Activated CD8-positive, alpha-beta memory T cell treated with anti-CD3 and anti-CD28 coated beads, Interleukin-2, amount 50 U/mL, for 1 hour (primary cell): ENCODE results near the gene LDLRAD4.

Experiments used
- DNase-seq: peaks from one replicate; pipeline ENCODE4 v3.0.0-alpha.2; 2020; ENCODE audit errors: extremely low read depth

The LDLRAD4 gene

DNA sequence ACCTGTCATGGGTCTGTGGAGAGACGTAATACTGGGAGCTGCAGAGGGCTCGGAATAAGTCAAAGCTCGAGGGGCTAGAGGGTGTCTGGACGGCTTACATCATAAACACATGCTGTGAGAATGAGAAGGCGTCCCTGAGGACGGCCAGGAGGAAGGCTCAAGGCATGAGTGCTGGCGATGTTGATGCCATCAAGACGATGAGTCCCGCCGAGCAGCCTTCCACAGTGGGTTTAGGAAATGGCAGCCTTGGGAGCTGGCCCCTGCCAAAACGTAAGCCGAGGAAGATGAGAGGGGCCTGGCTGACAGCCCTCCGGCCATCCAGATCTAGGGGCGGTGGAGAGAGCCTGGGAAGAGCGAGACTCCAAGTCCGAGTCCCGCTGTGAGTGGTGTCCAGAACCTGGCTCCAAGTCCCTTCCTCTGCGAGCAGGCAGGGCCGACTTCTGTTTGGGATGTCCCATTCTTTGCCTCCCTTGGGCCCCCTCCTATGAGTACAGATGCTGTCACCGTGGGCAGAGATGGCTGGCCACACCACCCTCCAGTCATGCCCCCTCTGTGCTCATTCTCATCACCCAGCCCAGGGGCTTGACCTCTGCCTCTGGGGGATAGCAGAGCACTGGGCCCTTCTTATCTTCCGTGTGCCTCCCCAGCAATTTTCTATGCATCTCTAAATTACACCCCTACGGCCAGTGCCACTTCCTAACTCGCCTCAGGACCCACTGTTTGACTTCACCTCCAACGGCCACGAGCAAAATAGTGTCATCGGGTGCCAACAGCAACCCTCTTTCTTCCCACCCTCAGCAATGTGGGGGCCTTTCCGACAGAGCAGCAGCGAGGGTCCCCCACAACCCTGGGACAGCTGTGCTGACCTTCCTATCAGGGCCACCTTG is 332.1 kb downstream of the LDLRAD4 start:
- DNase-seq = no peak

DNA sequence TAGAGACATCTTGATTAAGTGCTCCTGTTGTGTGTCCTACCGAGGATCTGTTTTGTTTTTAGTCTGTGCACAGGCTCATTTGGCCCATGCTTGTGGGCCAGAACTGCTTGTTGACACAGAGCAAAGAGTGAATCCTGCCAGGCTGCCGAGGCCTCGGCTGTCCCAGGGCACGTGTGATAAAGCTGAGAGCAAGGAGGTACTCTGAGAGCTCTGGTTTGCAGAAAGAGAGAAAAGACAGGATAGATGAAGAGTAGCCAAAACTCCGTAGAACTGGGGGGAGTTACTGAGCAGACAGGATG is 332.7 kb downstream of the LDLRAD4 start:
- no peak for DNase-seq

DNA sequence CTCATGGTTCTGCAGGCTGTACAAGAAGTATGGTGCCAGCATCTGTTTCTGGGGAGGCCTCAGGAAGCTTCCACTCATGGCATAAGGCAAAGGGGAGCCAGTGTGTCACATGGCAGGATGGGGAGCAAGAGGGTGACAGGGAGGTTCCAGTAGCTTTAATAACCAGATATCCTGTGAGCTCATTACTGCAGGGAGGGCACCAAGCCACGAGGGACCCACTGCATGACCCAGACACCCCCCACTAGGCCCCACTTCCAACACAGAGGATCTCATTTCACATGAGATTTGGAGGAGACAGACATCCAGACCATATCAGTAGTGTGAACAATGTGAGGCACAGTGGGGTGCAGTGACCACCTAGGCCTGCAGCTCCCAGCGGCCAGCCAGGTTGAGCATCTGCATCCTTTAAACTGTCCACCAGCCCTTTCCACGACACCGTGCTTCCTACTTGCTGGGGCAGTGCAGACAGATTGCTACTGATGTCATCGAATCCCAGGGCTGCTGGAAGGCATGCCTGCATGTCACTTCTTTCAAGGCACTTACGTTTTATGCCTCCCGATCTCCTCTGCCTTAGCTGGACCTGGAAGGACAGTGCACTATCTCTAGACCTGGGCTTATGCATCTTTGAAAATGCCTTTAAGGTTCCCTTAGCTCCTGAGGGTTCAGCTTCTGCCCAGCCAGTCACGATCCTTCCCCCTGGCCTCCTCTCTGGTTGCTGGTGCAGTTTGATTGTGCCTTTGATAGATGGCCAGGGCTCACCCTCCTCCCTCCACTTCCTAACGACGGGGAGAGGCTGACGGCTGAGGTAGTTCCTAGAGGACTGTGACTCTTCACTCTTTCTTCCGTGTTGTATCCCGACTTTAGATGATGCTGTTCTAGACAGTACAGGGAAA is 333.5 kb downstream of the LDLRAD4 start:
- no peak for DNase-seq

DNA sequence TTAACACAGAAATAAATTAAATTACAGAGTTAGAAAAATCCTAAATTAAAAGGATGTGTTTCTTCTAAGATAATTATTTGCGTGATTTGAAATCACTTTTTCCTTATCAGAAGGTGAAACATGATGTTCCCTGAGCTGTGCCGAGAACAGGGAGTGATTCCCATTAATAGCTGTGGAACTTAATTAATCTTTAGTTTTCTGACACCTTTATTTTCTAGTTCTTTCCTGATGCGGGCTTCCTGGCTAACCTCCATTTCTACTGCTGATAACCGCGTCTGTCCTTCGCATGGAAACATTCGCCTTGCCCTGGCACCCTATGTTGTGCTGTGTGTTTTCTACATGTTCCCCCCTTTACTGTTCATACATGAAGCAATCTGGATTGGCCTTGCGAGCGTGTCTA is 334.9 kb downstream of the LDLRAD4 start:
- no peak for DNase-seq

DNA sequence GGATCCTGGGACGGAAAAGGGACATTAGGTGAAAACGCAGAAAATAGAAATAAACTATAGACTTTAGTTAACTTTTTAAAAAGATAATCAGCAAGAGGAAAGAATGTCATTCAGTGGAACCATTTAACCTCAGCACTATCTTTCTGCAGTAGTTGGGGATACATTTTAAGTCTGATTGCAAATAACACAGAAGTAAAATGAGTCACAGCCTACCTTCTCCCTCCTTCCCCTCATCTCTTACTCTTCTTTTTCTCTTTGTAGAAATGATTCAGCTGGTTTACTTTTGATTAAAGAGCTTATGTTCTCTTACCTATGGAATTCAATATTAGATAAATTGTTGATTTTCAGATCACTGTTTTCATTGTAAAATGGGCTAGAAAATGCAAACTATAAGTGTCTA is 336.6 kb downstream of the LDLRAD4 start:
- no peak for DNase-seq

DNA sequence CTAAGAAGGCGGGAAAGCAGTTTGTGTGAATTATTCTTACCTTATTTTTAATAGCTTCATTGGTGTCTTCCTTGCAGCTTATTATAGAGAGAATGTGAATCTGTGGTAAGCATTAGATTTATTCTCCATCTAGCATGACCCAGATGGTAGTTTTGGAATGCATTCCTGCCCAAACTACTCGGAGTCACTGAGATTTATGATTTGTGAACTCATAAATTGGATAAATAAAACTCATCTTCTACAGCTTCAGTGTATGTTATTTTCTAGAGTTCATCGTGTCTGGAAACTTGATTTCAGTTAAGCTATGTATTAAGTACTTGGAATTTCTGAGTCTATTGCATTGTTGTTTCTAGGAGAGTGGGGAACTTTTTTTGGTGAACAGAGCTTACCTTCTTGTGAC is 337.3 kb downstream of the LDLRAD4 start:
- DNase-seq = no peak

DNA sequence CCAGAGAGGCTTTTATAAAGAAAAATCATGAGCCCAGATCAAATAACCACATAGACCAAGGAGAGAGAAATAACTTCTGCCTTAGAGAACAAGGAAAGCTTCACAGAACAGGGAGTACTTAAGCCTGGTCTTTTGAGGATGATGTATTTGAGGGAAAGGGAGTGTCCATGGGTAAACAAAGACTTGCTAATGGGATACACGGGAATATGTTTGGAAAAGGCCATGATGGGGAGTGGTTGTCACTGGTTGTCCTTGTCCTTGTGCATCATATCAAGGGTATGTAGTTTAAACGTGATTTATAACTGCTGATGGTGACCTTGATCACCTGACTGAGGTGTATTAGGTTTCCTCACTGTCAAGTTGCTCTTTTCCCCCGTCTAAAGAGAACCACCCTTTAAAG is 337.9 kb downstream of the LDLRAD4 start:
- DNase-seq = no peak

DNA sequence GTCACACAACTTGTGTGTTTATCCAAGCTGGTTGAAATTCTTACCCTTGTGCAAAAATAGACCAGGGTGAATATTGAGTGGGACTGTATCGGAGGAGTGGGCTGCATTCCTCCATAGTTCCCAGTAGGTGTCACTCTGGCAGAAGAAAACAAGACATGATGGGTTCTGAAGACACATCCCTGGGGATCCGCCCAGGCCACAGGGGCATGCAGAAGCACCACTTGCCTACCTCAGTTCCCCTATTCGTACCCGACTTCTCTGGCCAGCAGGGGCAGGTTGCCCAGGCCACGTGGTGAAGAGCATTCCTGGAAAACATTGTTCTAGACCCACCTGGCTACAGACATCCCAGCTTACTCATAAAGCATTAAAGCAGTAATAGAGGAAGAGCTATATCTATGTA is 339.6 kb downstream of the LDLRAD4 start:
- no peak for DNase-seq

DNA sequence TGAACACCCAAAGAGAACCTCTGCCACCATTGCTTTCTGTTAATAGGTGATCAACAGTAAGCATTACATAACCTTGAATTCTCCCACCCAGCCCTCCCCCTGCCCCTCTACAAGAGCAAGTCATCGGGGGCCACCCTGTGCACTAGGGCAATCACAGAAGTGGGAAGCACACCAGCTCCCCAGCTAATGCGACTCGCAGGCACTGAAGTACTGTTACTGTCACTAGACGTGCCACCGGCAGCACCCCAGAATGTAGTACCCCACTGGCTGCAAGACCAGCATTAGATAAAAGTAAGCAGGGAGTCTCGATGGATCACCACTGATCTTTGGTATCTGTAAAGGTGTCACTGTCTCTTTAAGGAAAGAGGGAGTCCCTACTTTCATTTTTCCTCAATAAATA is 340.2 kb downstream of the LDLRAD4 start:
- DNase-seq = no peak

DNA sequence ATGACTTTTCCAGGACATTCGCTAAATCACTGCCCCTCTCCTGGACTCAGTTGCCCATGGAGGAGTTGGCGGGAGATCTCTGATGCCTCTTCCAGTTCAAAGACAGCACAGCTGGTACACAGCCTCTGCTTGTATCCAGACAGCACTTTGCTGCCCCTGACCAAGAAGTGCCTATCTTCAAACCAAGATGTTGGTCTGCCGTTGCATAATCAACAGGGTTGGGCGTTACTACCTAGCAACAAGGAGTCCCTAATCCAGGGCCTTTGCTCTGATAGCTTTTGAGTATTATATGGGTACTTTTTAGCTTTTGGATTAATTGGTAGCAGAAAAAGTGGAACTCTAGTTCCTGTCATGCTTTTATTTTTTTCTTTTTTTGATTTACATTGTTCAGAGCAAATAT is 341.2 kb downstream of the LDLRAD4 start:
- DNase-seq = no peak

DNA sequence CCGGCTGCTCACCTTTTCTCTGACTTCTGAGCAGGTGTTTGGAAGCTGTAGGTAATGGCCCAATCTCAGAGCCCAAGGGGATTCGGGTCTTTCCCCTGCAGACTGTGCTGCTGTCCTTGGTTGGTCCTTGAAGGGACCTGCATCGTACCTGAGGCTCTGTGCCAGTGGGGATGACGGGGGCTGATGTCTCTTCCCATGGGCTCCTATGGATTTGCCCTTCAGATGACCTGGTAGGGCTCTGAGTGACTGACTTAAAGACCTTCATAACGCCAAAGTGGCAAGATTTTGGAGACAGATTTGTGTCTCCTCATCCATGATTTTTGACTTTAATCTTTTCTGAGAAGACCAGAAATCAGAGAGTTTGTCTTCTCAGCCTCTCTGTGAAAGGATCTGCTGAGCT is 341.7 kb downstream of the LDLRAD4 start:
- no peak for DNase-seq

DNA sequence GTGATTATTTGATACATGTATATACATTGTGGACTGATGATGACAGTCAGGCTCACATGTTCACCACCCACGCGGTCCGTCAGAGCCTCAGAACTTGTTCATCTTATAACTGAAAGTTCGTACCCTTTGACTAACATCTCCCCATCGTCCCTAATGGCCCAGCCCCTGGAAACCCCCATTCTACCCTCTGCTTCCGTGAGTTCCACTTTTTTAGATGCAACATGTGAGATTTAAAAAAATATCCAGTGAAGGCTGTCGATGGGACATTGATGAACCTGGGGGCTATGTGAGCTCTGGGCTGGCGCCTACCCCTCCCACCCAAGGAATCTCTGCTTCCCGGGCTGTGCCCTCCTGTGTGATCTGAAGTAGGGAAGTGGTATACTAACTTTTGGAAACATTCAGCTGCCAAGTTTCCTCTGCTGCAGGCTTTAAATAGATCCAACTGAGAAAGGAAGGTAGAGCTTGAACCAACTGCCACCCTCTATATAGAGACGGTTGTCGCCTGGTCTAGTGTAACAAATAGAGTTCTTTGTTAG is 344.0 kb downstream of the LDLRAD4 start:
- peak; percentile 36 for DNase-seq

DNA sequence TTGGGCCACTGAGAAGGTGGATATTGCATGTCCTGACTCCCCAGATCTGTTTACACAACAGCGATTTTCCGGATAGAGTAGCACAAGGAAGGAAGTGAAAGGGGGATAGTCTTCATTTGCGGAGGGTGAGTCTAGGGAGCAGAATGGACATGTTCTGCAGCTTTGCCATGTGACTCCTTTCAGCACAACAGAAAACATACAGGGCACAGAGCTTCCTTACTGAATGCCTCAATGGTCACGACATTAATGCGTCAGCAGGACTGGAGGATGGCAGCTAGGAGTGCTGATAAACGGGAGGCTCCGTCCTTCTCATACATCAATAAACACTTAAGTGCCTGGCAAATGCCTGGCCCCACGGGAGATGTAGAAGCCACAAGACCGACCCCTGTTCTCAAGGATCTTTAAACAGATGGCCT is 344.8 kb downstream of the LDLRAD4 start:
- DNase-seq = no peak

DNA sequence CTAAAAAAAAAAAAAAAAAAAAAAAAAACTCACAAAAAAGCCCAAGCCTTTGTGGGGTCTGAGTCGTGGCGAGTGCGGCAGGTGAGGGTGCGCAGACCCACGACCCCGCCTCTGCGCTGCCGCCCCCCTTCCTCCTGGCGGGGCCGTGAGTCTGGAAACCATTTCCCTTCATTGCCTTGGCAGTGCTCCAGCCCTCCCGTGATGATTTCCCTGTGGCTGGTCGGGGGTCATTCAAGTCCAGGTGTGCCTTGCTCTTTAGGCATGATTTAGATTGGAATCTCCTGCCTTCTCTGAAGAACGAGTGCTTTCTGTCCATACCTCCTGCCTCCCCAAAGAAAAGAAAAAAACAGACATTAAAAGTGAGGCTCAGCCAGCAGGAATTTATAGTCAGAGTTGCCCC is 346.0 kb downstream of the LDLRAD4 start:
- DNase-seq = no peak

DNA sequence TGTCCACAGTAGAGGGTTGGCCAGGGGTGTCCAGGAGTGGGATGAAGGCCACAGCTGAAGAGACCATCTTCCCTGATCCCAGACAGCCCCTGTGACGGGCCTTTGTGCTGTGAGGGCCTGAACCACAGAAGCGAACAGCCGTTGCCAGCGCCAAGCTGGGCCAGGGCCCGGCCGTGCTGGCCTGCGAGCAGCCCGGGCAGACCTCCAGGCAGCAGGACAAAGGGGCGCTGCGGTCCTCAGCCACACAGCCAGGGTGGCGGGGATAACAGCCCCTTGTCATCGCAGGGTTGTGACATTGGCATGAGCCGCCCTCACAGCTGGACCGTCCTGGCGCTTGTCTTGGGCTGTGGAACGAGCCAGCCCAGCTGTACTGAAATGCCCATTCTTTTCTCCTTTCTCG is 346.7 kb downstream of the LDLRAD4 start:
- DNase-seq = no peak

DNA sequence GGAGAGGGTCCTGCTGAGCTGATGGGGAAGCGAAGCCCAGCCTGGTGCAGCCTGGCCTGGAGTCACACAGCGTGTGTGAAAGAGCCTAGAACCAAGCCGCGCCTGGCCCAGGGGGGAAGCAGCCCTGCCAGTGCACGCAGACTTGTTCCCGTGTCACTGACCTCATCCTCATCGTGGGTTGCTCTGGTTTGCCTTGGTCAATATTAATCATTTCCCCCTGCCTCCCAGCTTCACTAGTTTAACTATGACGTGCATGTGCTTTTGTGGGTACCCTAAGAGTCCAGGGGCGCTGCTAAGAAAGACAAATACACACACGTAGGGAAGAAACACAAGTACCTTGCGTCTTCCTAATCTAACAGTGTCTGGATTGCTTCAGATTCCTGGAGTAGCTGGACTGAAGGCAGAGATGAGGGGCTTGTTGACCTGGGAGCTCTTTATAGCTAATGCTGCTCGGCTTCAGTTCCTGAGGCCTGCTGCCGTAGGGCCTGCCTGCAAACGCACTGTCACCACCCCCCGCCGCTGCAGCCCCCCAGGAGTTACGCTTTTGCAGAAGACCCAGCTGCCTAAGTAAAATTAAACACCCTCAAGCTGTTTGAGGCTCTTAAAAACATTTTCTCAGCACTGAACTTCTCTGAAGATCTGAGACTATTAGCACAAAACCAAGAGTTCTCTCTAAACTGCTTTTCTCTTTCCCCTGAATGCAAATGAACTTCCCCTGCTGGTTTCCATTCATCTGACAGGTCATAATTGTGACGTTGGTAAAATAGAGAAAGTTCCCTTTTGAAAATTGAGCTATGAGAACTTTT is 348.6 kb downstream of the LDLRAD4 start:
- no peak for DNase-seq

DNA sequence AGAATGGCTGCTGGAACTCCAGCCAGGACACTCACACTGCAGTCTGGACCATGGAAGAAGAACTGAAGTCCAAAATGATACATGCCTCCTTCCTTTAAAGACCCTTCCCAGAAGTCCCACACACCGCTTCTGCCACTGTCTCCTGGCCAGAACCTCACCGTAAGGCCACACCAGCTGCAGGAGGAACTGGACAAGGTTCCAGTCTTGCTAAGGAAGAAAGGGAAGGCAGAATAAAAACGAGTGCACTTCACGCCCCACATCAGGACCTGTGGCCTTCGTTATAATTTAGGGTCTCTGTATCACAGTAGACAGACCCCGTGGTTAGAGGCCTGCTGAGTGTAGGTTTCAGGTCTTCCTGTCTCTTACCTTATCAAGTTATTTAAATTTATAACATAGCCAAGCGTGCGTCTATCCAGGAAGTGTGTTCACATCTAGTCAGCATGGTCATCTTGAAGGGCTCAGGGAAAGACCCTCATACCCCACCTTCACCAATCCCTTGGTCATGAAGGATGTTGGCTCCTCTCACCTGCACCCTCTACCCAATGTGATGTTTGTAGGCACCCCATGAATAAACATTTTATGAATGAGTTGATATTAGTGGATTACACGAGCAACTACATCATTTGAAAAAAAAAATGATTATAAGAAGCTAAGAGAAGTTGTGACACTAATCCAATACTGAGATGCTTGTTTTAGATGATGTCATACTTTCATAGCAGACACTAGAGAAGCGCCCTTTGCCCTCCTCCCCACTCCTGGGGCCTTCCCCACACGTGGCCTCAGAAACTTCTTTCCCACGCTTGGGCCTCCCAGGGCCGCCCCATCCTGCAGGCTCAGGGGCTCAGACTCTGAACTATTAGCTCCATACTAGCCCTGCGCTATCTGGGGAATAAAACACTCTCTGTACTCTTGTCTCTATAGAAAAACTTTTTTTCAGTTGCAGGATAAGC is 350.2 kb downstream of the LDLRAD4 start:
- DNase-seq = no peak

DNA sequence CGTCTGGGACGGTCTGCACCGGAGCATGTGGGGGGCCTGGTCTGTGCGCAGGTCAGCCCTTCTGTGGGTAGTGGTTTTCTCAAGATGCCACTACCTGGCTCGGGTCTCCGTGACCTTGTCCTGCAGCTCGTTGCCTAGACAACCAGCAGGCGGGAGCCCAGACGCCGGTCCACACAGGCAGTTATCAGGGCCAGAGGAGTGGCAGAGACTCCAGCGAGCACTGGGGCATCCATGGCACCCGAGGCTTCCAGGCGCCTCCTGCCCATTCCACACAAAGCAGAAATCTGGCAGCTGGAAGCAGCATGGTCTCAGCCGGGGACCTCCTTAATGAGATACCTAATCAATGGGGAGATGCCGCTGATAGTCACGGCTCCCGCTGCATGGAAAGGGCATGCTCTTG is 351.7 kb downstream of the LDLRAD4 start:
- DNase-seq = no peak

DNA sequence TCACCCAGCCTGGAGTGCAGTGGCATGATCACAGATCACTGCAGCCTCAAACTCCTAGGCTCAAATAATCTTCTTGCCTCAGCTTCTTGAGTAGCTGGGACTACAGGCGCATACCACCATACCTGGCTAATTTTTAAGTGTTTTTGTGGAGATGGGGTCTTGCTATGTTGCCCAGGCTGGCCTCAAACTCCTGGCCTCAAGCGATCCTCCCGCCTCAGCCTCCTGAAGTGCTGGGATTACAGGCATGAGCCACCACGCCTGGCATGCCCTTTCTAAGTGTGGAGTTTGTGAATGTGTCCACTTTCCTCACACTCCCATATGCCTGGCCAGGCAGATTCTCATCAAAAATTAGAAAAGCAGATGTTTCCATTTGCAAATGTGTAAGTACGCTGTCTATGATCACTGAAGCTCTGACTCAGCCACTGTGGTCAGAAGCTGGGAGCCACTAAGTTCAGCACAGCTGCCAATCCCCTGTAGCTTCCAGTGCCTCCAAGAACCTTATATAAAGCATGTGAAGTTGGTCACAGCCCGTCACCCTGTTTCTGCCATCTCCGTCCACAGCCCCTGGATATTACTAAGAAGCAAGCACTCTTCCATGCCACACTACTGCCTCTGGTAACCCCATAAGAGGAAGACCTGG is 352.4 kb downstream of the LDLRAD4 start:
- DNase-seq = no peak

DNA sequence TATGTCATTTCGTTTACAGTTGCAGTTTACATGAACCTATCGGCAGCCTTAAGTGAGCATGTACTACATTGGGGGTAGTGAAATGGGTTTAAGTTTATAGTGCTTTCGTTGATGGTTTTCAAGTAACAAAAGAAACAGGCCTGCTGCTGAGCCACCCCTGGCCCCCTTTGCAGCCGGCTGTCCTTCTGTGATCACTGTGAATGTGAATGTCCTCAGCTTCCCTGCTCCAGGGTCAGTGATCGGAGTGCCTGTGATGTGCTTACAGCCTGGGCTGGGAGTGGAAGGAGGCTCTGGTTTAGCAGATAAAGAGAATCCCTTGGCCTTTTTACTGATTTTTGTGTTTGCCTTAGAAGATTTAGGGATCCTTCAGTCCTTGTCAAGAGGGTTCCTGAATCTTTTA is 353.6 kb downstream of the LDLRAD4 start:
- no peak for DNase-seq
